ENCODE data around the gene ANAPC10. TPM values are rescaled to one million over a fixed set of nuclear protein-coding genes. Genes with fewer than 3 reads are reported as not detected.

Gene ANAPC10
- total and polyA plus RNA-seq, 2 of the 4 experiments (the other 2 are of a cell fraction), result 17.1 to 22.4 TPM

DNA sequence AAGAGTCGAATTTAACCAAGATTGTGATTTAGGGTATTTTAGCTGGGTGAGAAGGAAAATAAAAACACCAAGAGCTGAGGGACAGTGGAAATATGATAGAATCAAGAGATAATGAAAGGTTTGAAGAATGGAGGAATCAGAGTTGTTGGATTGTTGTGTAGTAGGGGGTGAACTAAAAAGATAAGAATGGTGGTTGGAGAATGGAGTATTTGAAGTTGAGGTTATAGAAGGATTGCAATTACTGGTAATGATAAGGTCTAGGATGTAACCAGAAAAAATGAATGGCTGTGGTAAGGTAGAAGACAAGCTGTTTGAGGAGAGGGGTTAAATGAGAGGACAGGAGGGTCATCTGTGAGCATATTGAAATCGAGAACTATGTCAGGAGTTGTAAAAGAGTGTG is 4.6 kb upstream of the ANAPC10 start:
- peaks cover 6% of the 10 kb centered on the region; the same call in 1 of the 2 replicates for H4K20me1 ChIP-seq (ENCODE audit: insufficient read depth, low read length)
- WGBS, 2 experiments (ENCODE audit: extremely low coverage in 2 of 2, insufficient read length in 1 of 2), result 90% methylated on average over 2 of the region's 2 CpGs; no CpG with 5 or more reads in 1 of the 2 experiments
- no peaks in the 10 kb centered on the region for H3K4me1 ChIP-seq (ENCODE audit: control insufficient read depth, insufficient read depth, low read length)
- H3K27ac ChIP-seq (ENCODE audit: insufficient read depth, low read length), result no peak overlapping the region
- DNase-seq, result no peak
- H4K8ac ChIP-seq (ENCODE audit: low read depth in 2 of 2, low read length in 2 of 2), result no peak overlapping the region
- H2BK120ac ChIP-seq (ENCODE audit: low read depth, low read length), result no peak overlapping the region
- H2AK9ac ChIP-seq (replicated peaks; ENCODE audit: low read depth, low read length, poor library complexity), result no peak overlapping the region
- H3K36me3 ChIP-seq (ENCODE audit: control insufficient read depth, insufficient read depth, low read length), result peaks cover 6% of the 10 kb centered on the region
- H3K23ac ChIP-seq (ENCODE audit: low read depth, low read length), result no peak overlapping the region
- POLR2A ChIA-PET (ENCODE audit: unreplicated experiment), result no interaction called here
- no peaks in the 10 kb centered on the region for H3K9me3 ChIP-seq (ENCODE audit: control insufficient read depth, insufficient read depth, low read length)
- H3K79me1 ChIP-seq (ENCODE audit: low read depth in 1 of 2, low read length in 2 of 2), result peaks cover 10 to 15% of the 10 kb centered on the region in 2 experiments
- no peak for ATAC-seq (ENCODE audit: low read depth)
- H4K5ac ChIP-seq (ENCODE audit: low read depth, low read length), result no peak overlapping the region
- no peak overlapping the region for H3K18ac ChIP-seq (ENCODE audit: low read depth, low read length)
- H3K9me1 ChIP-seq (ENCODE audit: insufficient read depth, low read length), result no peaks in the 10 kb centered on the region; the same call in 1 of the 2 replicates
- H3K14ac ChIP-seq (replicated peaks; ENCODE audit: low read depth, low read length), result no peak overlapping the region
- H3K4ac ChIP-seq (ENCODE audit: low read depth, low read length), result no peak overlapping the region
- no peak overlapping the region for H3K9ac ChIP-seq (ENCODE audit: low read depth, low read length)
- H2BK15ac ChIP-seq (ENCODE audit: low read depth, low read length), result no peak overlapping the region
- no peak overlapping the region for H2BK5ac ChIP-seq (ENCODE audit: low read depth, low read length, poor library complexity, severe bottlenecking)
- TF ChIP-seq, protein P1, sequence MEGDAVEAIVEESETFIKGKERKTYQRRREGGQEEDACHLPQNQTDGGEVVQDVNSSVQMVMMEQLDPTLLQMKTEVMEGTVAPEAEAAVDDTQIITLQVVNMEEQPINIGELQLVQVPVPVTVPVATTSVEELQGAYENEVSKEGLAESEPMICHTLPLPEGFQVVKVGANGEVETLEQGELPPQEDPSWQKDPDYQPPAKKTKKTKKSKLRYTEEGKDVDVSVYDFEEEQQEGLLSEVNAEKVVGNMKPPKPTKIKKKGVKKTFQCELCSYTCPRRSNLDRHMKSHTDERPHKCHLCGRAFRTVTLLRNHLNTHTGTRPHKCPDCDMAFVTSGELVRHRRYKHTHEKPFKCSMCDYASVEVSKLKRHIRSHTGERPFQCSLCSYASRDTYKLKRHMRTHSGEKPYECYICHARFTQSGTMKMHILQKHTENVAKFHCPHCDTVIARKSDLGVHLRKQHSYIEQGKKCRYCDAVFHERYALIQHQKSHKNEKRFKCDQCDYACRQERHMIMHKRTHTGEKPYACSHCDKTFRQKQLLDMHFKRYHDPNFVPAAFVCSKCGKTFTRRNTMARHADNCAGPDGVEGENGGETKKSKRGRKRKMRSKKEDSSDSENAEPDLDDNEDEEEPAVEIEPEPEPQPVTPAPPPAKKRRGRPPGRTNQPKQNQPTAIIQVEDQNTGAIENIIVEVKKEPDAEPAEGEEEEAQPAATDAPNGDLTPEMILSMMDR (conservative IDR thresholded peaks at IDR 0.05; ENCODE audit: low read depth, low read length), result no peak
- TF ChIP-seq RFX5 (IDR thresholded peaks at IDR 0.05; ENCODE audit: low read depth, low read length), result no peak
- no peak for TF ChIP-seq MXI1 (IDR thresholded peaks at IDR 0.05; ENCODE audit: borderline replicate concordance, low read depth, low read length)
- BruUV-seq (replicated peaks), result no TSS peak
- H3K27me3 ChIP-seq (ENCODE audit: control insufficient read depth, insufficient read depth, low read length), result no peaks in the 10 kb centered on the region
- no peak overlapping the region for H4K91ac ChIP-seq (ENCODE audit: insufficient read depth, low read depth, low read length)
- in situ Hi-C loops (cut with MboI; ENCODE audit: low sequenced_read_pairs) (loop anchor here (25.0 kb wide), 1 partner anchor 1565 kb away; no protein-coding TSS in a partner anchor), intact Hi-C loops (cut with micrococcal nuclease) (no loop called here), dilution Hi-C loops (cut with HindIII; ENCODE audit: low sequenced_read_pairs, unreplicated experiment) (no loop called here)
- no peak overlapping the region for H2AFZ ChIP-seq (replicated peaks; ENCODE audit: low read length, poor library complexity)
- H3K56ac ChIP-seq (ENCODE audit: extremely low read depth, insufficient read depth, low read length), result no peak overlapping the region
- CTCF ChIA-PET, result no interaction called here
- H3K4me2 ChIP-seq (ENCODE audit: low read depth, low read length), result no peak overlapping the region
- no peak overlapping the region for H3K4me3 ChIP-seq (ENCODE audit: insufficient read depth, low read depth, low read length)
- no peak overlapping the region for H2BK20ac ChIP-seq (ENCODE audit: low read depth, low read length)
- no peak overlapping the region for H2AK5ac ChIP-seq (ENCODE audit: low read depth, low read length)

All from IMR-90 (cell line).